NOMO-1 treated with dmso at 0.1 percent for 144 hours (cell line): ENCODE data around the gene NUP107.
A peak's percentile ranks its signal among the peaks of the same experiment; 100 is the strongest.
"Not testable (repeated sequence)": the region's sequence is repeated elsewhere in the genome, so short reads cannot be mapped to it uniquely, and the experiment has no call there.

Source experiments
- DNase-seq: peaks from one replicate; lab custom pipeline; 2025; ENCODE audit not compliant: unreplicated experiment; lab: John Stamatoyannopoulos, UW

Gene NUP107

DNA sequence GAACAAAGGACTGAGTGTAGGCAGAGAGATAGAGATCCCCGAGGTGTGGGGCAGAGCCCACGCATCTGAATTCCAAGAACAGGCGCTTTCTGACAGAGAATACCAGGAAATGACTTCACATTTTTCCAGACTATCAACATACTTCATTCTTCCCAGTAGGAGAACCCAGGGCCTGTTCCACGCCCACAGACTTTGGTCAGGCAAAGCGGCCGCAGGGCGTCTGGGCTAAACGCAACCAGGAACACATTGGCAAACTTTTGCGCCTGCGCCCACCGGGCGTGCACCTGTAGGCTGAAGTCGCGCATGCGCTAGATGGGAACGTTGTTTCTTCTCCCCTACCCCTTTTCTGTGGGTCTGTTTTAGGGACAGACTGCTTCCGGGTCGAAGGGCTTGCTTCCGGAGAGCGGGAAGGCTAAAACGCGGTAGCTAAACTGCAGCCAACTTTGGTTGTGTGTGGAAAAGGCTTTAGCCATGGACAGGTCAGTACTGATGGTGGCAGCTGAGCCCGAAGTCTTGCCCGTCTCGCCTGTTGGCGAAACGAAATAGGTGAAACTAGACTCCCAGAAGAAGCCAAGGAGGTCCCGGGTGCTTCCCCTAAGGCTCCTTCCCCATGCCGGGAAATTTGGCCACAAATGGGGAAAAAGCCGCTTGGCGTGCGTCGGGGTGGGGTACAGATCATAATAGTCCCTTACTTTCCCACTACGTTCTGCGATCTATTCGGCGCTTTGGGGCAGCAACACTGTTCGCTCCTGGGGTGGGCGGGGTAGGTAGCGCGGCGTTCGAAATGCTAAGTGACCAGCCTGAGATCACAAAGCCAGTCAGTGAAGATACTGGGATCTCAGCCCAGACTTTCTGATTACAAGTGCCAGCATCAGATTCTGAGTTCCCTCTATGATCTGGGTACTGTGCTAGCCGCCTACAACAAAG is at the start of gene NUP107:
Gene NUP107, plus strand, starts transcription at position 384 of the 927 bp plus-strand sequence. Its CDS starts 88 bp downstream, at position 472.
- peak; percentile 97 for DNase-seq

DNA sequence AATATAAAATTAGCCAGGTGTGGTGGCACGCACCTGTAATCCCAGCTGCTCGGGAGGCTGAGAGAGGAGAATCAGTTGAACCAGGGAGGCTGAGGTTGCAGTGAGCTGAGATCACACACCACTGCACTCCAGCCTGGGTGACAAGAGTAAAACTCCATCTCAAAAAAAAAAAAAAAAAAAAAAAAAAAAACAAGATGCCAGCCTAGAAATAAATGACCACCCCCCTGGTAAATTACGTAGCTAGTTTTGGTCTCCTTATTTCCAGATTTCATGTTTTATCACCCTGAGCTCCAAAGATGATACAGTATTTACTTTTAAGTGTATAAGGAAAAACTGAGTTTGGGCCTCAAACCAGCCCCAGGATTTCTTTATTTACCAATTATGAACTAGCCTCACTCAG is 49.3 kb upstream of the NUP107 start:
- not testable (repeated sequence) for DNase-seq

DNA sequence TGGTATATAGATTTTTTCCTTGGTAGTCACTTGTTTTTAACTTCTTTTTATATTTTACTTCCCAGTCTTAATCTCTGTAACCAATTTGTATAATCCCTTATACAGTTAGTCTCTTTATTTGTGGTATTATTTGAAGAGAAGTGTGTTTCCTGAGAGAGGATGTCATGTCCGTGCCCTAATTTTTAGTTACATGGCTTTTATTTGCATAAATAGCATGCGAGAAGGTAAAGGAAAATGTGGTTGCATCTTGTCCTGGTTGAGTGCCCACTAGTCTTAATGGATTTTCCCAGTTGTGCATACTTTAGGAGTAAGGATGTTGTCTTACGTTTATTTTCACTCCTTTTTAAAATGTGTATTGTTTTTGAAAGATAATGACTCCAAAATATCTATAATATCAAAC is 48.6 kb upstream of the NUP107 start:
- no peak for DNase-seq

DNA sequence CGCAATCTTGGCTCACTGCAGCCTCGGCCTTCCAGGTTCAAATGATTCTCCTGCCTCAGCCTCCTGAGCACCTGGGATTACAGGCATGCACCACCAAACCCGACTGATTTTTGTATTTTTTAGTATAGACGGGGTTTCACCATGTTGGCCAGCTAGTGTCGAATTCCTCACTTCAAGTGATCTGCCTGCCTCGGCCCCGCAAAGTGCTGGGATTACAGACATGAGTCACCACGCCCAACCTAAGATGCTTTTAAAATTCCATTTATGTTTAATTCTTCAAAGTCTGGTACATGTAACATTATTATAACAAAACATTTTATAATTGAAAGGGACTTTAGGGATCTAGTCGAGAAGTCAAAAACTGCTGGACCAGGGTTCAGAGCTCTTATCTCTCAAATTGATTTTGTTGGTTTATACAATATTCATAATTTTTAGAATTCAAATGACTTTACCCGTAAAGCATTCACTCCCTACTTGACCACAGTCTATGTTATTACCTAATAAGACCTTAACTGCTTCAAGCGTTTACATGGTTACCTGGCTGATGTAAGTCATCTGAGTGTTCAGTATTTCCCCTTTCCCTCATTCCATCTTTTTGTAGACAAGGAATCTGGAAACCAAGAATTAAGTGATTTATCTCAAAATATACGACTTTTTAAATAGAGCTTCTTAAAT is 47.9 kb upstream of the NUP107 start:
- no peak for DNase-seq

DNA sequence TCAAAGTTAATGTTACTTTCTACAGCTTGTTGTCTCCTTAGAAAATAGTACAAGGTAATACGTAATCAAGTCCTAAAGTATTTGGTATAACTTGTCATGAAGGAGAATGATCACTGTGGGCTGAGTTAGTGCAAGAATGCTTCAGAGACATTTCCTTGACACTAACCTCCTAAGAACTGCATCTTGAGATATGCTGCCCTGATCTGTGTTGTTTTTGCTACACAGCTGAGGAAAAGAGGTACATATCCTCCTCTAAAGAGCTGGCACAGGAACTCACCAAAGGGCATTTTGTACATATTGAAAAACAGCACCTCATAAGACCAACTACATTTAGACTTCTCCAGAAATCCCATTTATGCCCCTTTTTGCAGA is 47.4 kb upstream of the NUP107 start:
- no peak for DNase-seq

DNA sequence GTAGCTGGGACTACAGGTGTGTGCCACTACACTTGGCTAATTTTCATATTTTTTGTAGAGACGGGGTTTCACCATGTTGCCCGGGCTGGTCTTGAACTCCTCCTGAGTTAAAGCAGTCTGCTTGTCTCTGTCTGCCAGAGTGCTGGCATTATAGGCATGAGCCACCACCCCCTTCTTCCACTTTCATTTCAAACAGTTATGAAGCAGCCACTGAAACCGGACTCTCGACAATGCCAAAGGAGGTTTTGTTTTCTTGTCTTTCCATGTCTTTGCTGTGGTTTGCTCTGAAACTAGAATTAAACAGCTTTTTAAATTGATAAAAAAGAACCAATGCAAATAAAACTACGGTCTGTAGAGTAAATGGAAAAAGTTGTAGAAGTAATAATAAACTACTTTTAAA is 45.6 kb upstream of the NUP107 start:
- no peak for DNase-seq

DNA sequence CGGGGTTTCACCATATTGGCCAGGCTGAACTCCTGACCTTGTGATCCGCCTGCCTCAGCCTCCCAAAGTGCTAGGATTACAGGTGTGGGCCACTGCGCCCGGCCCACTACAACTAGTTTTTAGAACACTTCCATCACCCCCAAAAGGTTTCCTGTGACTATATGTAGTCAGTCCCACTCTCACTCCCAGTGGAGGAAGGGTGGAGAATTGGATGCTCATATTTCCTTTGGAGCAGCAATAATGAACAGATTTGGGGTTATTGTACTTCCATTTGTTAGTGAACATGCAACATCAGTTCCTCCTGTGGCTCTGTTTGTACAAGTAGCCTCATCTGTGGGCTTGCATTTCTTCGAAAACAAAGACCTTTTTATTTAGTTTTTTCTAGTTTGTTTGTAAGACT is 40.3 kb upstream of the NUP107 start:
- DNase-seq = no peak

DNA sequence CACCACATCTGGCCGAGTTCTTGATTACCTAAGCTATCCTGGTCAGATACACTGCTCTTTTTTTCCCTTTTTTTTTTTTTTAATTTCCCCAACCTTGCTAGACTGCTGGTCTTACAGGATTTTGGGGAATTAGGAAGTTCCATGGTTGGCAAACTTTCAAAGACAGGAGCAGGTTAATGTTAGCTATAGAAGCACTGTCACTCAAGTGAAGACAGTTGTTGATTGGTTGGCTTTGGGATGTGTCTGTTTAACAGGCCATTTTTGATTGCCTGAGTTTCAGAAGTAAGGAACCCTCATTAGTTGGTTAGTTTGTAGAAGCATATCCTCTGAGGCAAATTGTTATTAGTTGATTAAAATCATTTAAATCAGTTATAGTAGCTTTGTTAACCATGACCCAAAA is 39.3 kb upstream of the NUP107 start:
- DNase-seq = no peak

DNA sequence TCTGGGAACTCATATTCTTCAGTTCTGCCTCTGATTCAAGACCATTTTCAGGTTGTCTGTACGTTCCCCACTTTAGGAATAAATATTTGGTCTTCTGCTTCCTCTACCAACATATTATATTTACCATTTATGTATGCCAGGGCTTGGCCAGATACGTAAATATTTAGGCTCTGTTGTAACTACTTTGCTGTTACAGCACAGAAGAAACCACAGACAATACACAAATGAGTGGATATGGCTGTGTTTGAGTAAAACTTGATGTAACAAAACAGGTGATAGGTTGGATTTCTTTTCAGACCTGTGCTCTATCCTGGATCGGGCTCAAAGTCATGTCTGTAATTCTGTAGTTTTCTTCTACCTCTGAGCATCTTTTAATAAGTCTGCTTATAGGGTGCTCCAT is 38.6 kb upstream of the NUP107 start:
- no peak for DNase-seq

DNA sequence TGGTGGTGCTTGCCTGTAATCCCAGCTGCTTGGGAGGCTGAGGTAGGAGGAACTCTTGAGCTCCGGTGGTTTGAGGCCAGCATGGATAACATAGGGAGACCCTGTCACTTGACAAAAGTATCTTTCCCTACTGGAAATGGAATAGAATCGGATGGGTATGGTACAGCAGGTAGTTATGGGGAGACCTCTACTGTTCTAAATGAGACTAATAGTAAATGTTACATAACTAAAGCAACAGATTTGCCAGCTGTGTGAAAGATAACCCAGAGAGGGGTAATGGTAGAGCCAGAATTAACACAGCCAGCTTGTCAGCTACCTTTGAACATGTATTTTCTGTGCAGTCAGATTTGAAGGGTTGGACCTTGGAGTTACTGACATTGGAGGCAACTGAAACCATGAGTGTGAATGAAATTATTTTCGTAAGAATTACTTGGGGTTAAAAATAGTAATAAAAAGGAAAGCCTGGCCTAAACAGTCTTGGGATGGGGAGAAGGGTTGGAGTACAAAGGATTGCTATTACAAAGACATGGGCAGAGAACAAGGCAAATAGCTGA is 21.7 kb upstream of the NUP107 start:
- no peak for DNase-seq

DNA sequence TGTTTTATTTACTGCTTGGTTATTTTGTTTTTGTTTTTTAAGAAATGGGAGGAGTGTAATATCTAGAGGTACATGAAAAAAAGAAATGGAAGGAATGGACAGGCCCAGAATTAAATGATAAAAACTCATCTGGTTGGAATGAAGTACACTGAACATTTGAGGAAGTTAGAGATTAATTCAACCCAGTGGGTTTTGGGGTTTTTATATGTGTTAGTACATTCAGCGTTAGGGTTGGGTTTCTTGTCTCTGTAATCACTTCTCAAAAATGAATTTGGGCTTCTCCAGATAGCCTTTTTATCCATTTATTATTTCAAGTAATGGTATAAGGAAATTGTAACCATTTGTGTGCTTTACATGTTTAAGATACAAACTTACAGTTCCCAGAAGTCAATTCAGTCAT is 19.5 kb upstream of the NUP107 start:
- no peak for DNase-seq

DNA sequence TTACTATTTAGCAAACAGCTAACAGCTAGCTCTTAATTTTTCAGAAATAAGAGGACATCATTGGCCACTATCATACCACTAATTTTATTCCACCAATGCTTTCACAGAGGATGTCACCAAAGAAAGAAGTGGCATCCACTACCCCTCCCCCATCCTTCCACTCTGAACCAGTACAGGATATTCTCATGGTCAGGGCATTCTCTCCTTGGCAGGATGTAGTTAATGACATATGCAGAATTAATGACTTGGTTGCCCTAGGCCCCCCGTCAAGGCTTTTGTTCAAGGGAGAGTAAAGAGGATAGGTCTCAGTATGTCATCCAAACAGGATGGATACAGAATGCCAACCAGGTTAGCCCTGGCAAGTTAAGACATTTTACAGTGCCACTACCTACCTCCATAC is 18.9 kb upstream of the NUP107 start:
- no peak for DNase-seq

DNA sequence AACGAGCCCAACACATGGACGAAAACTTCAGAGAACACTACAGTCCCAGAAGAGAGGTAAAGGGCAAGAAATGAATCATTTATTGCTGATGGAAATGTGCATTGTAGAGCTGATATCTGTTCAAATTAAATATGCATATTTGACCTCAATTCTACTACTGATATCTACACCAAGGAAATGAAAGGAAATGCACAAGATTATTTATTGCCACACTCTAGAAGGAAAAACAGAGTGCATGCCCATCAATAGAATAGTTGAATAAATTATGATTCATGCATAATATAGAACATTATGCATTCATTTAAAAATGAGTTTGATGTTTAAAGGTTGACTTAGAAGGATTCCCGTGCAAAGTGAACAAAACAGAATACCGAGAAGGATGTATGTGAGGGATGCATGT is 15.6 kb upstream of the NUP107 start:
- DNase-seq = no peak

DNA sequence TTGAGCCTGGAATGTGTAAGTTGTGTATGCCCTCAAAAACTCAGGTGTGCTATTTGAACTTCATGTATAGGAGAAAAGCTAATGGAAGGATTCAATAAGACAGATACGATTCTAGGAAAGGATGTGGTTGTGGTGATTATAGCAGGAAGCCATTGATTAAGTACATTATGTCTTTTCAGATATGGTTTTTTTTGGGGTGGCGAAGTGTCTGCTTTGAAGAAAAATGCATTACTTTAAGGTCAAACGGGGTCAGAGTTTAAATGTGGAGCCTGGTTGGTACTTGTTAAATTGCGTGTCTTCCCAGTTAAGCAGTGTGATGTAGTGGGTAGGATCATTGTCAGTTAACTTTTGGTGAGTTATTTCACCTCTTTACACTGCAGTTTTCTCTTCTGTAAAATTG is 13.0 kb upstream of the NUP107 start:
- DNase-seq = no peak

DNA sequence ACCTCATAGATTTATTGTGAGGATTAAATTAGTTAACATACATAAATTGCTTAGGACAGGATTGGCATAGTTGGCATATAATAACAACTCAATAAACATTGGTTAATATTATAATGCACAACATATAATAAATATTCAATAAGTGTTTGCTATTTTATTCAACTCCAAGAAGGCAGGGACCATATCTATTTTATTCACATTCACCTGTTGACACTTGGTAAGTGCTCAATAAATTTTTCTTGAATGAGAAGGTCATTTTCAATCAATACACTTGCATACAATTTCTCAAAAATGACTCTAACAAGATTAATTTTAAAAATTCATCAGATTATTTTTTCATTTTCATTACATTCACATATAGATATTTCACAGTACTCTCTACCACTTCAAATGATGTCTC is 12.4 kb upstream of the NUP107 start:
- no peak for DNase-seq

DNA sequence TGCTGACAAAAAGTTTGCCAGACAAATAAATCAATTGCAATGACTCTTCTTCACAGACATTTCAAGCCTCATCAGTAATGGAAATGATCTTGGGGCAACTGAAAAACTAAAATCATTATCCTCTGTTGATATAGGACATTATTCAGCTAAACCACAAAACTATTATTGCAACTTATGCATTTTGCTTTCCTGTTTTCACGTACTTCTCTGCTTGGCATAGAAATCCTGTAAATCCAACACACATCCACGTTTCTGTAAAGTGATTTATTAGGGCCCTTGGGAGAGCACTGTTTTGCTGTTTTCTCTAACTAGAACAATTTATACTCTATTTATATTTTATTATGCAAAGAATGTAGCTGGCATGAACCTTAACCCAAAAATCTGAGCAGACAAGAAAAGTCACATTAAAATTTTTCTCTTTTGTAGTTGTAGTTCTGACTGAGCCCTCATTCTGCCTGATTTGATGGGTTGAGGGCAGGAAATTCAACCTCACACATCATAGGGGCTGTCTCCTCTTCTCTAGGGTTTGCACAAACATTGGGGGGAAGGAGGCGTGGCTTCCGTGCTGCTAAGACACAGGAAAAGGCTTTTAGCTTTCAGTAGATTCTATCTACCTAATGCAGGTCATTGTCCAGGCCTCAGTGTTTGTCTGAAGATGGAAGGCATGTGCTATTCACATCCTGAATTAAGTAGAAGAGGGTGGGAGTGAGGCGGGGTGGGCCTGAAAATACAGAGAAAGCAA is 11.5 kb upstream of the NUP107 start:
- no peak for DNase-seq

DNA sequence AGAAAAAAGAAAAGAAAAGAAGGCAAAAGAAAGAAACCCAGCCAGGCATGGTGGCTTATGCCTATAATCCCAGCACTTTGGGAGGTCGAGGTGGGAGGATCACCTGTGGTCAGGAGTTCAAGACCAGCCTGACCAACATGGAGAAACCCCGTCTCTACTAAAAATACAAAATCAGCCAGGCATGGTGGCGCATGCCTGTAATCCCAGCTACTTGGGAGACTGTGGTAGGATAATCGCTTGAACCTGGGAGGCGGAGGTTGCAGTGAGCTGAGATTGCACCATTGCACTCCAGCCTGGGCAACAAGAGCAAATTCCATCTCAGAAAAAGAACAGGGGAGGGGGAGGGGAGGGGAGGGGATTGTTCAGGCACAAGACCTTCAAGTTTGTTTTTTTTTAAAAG is 9.9 kb upstream of the NUP107 start:
- DNase-seq = not testable (repeated sequence)

DNA sequence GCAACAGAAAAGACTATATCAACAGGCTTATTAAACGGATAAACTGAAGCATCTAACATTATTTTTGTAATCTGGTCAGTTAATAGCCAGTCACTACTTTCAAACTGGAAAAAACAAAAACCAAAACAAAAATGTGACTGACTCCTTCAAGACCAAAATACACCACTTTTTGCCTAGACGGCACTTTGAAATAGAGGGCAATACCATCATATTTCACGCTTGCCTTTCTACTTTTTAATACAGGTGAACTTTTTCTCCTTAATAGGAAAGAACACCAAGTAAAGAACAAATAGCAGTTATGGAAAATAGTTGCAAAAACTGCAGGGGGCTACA is 550 bp upstream of the NUP107 start:
- no peak for DNase-seq

DNA sequence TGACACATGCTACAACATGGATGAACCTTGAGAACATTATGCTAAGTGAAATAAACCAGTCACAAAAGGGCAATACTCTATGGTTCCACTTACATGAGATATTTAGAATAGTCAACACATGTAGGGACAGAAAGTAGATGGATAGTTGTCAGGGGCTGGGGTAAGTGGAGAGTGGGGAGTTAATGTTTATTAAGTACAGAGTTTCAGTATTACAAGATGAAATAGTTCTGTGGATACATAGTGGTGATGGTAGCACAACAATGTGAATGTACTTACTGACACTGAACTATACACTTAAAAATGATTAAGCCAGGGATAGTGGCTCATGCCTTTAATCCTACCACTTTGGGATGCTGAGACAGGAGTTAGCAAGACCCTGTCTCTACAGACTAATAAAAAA is 8.7 kb downstream of the NUP107 start:
- no peak for DNase-seq

DNA sequence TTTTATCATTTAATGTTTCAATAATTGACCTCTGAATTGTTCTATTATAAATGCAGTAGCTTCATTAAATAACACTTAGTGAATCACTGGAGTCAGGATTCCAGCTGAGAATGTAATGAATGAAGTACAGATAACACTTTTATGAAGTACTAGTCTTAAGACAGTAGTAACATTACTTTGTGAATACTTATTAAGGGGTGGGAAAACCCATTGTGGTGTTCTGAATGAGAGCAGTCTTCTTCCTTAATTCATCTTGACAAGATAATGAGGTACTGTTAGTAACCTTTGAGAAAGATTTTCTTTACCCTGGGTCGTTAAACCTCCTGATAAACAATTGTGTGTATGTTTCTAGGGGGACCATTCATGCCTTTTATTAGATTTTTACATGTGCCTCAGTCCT is 12.7 kb downstream of the NUP107 start:
- DNase-seq = no peak

DNA sequence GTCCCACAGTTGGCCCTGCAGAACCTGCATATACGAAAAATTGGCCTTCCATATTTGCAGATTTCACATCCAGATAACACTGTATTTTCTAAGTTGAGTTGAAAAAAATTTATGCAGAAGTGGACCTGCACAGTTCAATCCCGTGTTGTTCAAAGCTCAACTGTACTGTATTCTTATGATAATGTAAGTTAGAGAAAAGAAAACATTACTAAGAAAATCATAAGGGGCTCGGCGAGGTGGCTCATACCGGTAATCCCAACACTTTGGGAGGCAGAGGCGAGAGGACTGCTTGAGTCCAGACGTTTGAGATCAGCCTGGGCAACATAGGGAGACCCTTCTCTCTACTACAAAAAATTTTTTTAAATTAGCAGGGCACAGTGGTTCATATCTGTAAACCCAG is 41.0 kb downstream of the NUP107 start:
- no peak for DNase-seq

DNA sequence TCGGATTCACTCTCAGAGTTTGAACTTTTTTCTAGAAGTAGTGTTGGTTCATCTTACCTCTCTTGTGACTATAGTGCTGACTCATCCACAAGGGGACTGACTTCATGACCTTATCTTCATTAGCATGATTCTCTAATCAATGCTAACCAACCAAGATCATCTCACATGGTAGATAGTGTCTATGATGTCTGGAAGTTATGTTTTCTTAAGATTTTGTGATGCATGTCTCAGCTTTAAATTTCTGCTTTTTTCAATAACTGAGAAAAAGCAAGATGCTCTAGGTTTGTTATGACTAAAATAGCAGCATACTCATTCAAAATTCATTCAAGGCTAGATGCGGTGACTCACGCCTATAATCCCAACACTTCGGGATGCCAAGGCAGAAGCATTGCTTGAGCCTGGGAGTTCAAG is 46.9 kb downstream of the NUP107 start:
- DNase-seq = no peak
